Loucy (cell line): ENCODE results near the gene PIGK.

Experiments used
- EZH2phosphoT487 ChIP-seq: fragments of 200-600 bp; IDR thresholded peaks from 2 replicates; pipeline ENCODE4 v1.6.1; 2018; ENCODE audit warnings: antibody characterized with exemption, mild to moderate bottlenecking, moderate library complexity, borderline replicate concordance
- TF ChIP-seq, protein P1 (sequence below): fragments of 200-600 bp; sonication (generic); conservative IDR thresholded peaks from 2 replicates; pipeline ENCODE4 v1.5.1; 2014; ENCODE audit warnings: mild to moderate bottlenecking, antibody characterized with exemption, low read length

DNA sequence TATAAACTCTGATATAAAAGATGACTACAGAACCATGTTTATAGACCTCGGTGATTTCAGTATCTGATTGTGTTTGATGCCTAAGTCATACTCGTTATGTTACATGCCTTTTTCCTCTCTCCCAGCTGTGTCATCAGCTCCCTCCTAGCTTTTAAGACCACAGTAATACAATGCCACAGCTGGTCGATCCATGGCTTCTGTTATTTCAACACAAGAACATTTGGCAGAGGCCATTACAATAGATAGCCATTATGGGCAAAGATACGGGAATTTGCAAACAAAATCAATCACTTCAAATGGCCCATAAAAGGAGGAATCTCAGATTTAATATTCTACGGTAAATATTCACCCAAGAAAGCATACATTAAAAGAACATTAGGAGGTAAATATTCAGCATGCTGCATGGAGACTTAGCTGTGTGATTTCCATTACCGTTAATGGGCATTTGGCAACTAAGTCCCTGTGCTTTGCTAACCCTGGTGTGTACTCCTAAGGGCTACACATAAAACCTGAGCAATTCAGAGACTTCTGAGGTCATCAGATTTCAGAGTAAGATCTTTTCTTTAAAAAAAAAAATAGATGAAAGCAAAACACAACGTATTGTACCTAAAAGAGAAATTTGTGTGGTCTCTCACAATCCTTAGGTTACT is 153.4 kb downstream of the PIGK start:
- TF ChIP-seq, protein P1, sequence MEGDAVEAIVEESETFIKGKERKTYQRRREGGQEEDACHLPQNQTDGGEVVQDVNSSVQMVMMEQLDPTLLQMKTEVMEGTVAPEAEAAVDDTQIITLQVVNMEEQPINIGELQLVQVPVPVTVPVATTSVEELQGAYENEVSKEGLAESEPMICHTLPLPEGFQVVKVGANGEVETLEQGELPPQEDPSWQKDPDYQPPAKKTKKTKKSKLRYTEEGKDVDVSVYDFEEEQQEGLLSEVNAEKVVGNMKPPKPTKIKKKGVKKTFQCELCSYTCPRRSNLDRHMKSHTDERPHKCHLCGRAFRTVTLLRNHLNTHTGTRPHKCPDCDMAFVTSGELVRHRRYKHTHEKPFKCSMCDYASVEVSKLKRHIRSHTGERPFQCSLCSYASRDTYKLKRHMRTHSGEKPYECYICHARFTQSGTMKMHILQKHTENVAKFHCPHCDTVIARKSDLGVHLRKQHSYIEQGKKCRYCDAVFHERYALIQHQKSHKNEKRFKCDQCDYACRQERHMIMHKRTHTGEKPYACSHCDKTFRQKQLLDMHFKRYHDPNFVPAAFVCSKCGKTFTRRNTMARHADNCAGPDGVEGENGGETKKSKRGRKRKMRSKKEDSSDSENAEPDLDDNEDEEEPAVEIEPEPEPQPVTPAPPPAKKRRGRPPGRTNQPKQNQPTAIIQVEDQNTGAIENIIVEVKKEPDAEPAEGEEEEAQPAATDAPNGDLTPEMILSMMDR: no peak
- TF ChIP-seq EZH2phosphoT487: no peak
